DMS53 treated with DMSO at 0.1 percent for 48 hours (cell line): Measurements from ENCODE around the gene SNAP25.
A peak's percentile ranks its signal among the peaks of the same experiment; 100 is the strongest.

Experiments used
- DNase-seq: peaks from one replicate; lab custom pipeline; 2025; ENCODE audit not compliant: unreplicated experiment; lab: John Stamatoyannopoulos, UW

Gene SNAP25

DNA sequence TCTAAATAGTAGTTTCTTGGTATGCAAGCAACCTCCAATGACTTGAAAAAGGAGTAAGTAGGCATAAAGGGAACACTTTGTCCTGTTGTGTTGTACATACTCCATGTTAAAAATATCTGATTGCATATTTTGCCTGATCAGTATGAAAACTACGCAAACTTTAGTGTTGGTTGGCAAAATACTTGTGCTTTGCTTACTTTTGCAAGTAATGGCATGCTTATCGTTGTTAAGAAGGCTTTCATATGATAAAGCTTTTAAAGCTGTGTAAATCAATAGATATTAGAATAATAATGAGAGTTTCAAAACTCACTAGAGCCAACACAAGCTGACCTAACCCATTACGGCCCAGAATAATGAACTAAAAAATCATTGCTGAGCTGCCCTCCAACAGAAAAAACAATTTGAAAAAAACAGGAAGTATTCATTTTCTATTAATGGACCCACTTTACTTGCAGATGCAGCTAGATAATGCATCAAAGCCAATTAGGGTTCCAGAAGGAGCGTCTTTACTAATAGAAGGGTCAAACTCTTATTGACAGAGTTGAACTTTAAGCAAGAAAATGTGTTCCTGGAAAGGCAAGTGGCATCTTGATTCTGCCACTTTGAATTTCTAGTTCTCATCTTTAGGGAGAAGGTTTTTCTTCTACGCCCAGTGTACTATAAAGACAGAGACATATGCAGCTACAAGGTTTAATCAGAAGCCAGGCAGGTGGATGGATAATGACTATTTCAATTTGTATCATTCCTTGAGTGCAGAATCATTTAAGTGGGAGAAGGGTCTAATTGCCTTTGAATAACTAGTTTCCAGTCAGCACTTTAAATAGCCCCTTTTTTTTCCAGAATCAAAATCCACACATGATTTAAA, 82.2 kb downstream of the SNAP25 start:
- no peak for DNase-seq

DNA sequence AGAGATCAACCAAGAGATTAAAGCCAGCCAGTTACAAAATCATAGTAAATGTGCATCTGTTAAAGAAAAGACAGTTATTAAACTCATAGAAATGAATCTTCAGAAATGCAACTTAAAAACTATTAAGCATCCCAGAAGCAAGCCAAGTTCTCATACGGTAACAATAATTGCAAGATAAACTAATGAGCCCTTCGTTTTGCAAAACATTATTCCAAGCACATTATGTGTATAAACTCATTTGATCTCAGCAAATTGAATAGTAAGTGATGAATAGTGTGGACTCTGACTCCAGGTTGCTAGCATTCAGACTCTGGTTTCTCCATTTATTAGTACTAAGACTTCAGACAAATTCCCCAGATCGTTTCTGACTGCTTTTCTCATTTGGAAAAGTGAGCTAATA, 85.2 kb downstream of the SNAP25 start:
- DNase-seq = no peak

DNA sequence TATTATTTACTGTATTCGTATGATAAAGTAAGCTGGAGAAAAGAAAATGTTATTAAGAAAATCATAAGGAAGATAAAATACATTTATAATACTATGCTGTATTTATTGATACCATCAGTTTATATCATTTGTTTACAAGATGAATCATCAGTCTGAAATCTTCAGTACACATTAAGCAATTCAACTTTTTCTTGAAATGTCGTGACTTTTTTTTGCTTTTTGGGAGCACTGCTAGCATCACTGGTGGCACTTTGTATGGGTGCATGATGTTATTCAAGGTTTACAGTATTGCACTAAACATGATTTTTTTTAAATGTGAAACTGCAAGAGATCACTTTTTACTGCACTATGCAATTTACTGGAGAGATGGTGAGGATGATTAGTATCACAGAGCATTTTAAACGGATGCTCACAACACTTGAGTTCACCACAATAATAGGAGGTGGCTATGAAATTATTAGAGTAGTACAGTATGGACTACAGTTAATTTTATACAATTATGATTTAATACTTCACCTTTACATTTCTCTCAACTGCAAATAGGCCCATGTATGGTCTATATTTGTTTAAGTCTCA, 85.9 kb downstream of the SNAP25 start:
- no peak for DNase-seq

DNA sequence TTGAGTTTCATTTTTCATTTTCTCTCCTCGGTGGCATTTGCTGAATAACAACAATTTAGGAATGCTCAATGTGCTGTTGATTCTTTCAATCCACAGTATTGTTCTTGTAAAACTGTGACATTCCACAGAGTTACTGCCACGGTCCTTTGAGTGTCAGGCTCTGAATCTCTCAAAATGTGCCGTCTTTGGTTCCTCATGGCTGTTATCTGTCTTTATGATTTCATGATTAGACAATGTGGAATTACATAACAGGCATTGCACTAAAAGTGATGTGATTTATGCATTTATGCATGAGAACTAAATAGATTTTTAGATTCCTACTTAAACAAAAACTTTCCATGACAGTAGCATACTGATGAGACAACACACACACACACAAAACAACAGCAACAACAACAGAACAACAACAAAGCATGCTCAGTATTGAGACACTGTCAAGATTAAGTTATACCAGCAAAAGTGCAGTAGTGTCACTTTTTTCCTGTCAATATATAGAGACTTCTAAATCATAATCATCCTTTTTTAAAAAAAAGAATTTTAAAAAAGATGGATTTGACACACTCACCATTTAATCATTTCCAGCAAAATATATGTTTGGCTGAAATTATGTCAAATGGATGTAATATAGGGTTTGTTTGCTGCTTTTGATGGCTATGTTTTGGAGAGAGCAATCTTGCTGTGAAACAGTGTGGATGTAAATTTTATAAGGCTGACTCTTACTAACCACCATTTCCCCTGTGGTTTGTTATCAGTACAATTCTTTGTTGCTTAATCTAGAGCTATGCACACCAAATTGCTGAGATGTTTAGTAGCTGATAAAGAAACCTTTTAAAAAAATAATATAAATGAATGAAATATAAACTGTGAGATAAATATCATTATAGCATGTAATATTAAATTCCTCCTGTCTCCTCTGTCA, 88.1 kb downstream of the SNAP25 start:
- no peak for DNase-seq

DNA sequence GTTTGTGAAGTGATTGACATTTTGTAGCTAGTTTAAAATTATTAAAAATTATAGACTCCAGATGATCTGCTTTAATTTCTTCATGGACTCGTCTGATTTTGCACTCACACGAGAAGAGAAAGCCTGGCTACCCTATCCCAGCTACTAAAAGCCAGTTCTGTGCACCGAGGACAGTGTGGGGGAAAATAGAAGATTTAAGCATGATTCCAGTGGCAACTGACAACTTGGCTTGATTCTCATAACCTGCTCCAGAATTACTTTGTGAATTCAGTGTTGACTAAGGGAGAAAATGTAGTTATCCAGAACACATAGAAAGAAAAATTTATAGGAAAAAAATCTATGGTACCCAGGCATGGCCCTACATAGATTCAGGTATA, 88.7 kb downstream of the SNAP25 start:
- DNase-seq = no peak

DNA sequence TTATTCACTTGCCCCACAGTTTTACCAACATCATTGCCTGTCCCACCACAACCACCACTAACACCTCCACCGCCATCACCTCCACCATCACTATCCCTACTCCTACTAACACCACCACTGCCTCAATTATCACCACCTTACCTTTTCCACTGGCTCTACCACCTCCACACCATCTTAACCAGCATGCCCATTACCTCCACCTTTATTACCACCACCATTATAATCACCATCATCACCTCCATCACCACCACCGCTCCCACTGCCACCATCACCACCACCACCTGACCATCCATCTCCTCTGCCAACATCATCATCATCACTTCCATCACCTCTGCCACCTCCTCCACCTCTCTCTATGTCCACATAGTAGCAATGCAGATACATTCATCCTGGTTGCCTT, 90.0 kb downstream of the SNAP25 start:
- no peak for DNase-seq

DNA sequence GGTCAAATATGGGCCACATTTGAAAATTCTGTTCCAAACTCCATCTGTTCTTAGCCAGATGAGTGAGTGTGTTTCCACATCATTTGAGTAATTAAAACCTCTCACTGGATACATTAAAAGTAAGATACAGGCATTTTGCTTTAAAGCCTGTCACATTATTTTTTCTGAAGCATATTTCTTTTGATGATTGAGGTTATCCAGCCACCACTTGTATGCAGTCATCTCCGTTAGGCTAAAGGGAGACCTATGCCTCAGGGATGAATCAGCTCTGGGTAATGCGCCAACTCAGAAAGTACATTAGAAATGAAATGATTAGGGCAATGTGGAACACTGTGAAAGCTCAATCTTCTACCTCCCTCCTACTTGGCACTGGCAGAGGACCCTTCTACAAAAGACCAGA, 90.7 kb downstream of the SNAP25 start:
- no peak for DNase-seq

DNA sequence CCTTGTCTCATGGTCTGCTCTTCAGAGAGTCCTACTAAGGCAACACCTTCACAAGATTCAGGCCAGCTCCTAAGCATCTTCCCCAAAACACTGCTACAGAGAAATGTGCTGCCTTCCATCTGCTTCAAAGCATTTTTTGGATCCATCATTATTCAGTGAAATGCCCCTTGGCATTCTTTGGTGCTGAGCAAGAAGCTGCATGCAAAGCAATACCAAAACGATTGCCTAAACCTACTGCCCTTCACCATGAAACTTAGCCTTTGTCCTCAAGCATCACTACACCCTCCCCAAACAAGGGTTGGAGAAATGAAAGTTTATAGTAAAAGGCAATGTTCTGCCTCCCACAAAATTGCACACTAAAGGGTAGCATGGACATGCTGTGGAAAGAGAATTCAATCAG, 93.5 kb downstream of the SNAP25 start:
- no peak for DNase-seq

DNA sequence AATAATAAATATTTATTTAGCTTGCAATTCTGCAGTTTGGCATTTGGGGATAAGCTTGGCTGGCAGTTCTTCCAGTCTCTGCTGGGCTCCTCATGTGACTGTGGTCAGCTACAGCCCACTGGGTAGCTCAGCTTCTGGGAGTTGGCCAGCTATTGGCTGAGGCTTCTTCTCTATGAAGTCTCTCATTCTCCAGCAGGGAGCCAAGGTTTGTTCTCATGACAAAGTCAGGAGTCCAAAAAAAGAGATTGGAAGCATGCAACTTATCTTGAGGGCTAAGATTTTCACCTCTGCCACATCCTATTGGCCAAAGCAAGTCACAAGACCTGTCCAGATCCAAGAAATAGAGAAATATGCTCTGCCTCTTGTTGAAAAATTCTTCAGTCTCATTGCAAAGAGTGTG, 94.6 kb downstream of the SNAP25 start:
- DNase-seq = no peak

DNA sequence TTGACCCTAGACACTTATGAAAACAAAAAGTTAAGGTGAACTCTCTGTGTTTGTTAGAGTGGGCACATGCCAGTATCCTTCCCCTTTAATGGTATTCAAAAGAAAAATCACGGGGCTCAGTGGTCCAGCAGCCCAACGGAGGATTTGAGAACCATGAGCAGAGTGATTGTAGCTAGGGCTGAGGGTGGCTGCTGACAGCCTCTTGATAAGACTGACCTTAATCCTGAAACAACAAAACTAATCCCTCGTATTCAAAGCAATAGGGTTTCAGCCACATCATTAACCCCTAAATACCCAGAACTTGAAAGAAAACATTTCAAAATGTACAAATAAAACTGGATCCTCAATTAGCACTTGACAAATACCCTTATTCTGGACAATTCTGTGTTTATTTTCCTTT, 95.1 kb downstream of the SNAP25 start:
- no peak for DNase-seq

DNA sequence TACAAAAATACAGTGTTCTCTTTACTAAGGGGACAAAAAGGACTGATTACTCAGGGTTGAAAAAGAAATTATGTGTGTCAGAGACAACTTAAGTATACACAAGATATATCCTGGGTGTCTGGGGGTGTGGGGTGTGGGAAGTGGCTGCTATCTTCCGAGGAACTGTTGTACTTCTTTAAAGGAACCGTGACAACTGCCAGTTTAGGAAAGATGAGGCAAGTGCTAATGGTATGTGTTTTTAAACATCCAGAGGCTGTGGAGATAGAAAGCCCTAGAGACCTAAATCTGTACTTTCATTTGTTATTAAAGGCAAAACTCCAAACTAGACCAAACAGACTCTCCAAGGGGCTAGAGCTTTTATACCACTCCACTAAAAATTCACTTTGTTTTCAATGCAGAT, 95.6 kb downstream of the SNAP25 start:
- DNase-seq = no peak

DNA sequence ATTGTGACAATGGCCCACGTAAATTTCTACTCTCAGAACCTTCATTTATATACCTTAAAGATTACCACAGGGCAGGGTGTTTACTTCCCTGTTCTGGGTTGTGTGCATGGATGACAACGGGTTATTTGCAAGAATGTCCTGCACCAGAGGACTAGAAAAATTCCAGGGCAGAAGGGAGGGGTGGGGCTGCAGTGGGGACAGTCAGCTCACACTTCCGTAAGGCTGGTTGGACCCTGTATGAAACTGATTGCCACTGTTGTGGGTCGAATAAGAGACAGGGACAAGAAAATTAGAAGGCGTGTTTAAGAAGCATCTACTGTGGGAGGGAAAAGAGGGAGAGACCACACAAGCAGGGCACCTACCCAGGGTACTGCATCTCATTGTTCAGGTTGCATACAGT, 96.5 kb downstream of the SNAP25 start:
- no peak for DNase-seq

DNA sequence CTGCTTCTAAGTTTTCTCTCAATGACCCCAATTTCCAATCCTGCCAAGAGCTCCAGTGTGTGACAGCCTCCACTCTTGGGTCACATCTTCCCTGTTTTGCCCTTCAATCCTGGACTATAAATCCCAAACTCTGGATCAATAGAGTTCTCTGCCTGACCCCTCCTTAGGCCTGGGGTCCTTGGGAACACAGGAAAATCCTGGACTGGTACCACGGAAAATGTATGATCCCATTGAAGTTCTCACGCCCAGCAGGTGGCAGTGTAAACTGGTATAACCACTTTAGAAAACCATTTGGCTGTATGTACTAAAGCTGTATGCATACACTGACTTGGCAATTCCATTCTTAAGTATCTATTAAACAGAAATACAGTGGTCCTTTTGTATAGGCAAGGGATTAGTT, 98.0 kb downstream of the SNAP25 start:
- peak; percentile 6 for DNase-seq

DNA sequence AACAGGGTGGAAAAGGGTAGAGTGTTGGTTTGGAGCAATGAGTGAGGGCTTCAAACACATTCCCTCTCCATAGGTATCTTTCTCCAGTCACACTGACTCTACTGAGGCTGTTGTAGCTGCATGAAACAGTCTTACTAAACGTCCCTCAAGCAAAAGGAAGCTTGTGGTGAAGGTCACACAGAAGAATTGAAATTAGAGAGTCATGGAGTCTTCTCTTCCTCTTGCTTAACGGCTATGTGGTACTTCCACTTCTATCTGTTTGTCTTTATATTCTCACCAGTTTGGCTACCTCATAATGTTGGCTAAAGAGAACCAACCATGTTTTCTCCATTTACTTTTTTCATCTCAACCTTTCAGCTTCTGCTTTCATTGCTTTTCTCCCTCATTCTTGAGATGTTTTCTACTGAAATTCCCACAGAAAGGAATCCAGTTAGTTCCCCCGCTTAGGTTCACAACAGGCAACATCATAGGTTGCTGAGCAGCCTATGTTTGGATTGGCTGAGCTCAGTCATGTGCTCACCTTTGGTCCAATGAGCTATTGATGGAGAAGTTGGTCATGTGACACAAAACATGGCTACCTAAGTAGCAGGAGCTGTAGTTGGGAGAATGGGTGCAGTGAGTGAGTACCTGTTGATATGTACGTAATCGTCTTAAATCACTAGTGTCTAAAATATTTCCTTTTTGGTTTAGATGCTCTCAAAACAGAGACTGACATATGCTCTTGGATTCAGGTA, 99.8 kb downstream of the SNAP25 start:
- no peak for DNase-seq

DNA sequence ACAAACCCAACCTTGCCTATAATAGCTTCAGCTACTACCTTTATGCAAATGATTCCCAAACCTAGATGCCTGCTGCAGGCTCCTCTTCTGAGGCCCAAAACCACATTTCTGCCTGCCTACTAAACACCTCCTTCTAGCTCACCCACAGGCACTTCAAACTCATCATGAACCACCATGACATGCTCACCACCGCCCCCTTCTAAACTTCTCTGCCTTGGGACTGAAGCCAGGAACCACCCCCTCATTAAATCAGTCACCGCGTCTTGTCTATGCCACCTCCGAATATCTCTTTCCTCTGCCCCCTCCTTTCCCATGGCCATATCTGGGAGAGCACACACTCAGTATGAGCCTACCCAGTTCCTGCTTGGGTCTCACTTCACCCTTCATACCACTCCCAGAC, 101.2 kb downstream of the SNAP25 start:
- no peak for DNase-seq

DNA sequence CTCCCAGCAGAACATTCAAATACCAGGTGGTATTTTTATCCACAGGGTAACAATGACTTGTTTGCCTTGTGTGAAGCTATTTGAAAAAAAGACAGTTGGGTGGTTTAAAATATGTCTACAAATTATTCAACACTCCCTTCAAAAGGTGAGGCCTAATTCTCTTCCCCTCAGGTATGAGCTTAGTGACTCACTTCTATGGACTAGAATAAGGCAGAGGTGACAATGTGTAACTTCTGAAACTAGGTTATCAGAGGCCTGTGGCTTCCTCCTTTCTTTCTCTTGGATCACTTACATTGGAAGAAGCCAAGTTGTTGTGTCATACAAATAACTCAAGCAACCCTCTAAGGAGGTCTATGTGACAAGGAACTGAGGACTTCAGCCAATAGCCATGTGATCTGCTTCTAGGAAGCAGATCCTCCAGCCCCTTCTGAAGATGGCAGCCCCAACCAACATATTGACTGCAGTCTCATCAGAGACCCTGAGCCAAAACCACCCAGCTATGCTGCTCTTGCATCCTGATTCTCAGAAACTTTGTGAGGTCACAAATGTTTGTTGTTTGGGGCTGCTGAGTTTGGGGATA, 102.6 kb downstream of the SNAP25 start:
- DNase-seq = no peak

DNA sequence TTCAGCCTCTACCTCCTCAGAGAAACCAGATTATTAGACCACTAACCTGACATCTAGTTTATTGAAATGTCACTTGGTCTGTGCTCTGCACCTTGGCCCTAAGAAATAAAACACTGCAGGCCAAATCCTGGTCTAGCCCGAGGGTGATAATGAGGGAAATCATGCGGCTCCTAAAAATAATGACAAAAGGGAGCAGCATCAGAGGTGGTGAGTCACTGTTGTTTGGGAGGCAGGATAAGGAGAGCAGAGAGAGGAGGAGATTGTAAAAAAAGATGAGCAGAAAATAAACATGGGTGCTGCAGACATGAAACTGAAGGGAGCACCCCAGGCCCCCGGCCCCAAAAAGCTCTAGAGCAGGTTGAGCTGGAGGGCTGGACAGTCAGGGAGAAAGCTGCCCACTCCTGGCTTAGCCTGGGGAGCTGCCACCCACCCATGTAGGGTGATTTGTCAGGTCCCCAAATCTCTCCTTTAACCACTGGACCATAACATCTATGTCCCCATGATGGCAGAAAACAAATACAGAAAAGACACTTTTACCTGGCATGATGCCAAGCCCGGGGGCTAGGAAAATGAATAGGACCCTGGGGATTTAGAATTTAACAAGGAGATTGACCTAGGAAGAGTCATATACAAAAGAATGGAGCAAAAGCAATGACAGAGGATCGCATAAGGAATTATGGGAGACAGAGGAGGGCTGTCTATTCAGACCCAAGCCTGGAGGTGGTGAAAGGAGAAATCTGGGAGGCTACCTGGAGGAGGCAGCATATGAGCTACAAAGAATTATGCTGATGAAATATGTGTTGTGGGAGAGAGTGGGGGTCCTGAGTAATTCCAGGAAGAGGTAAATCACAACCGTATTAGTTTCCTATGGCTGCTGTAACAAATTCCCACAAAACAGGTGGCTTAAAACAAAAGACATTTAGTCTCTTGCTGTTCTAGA, 103.7 kb downstream of the SNAP25 start:
- no peak for DNase-seq

DNA sequence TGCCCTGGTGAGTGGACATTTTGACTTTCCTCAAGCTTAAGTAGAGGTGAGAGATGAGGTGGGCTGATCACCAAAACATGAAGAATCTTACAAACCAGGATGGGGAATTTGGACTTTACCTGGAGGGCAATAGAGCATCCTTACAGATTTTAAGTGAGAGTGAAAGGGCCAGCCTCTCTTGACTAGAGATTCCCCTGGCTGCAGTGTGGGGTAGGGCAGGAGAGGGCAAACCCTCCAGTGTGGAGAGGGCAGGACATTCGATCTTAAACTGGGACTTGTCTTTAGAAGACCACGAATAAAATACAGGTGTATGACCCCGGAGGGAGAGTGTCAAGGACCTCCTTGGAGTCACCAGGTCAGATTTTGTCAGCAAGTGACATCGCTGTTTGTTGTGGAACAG, 105.1 kb downstream of the SNAP25 start:
- DNase-seq = no peak

DNA sequence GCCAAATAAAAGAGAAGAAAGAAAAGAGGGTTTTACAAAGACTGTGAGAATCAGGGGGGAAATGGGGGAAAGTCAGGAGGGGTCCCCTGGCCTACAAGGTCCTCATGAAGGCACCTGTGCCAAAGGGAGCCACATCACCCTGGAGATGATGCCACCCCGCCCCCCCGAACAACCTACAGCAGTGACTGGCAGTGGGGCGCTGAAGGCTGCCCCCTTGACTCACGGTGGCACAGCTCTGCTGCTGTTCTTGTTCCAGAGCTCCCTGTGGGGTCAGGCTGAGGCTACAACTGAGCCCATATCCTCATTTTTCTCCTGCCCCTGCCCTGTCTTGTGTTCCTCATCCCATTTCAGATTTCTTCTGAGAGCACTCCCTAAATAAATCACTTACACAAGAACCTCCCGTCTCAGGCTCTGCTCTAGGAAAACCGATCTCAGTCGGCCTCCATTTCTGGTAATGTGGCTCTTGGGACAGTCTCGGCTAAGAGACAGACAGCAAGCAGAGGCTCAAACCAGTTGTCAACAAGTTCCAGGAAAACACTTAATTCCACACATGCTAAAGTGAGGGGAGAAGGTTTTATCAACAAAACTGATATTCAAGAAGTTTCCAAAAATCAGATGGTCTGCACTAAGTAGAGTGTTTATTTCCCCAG, 105.7 kb downstream of the SNAP25 start:
- no peak for DNase-seq
